C4-2B (cell line): ENCODE results near the gene SPRTN.

ENCODE experiments used
- H3K27ac ChIP-seq: fragments of 450-650 bp; 2 replicates; pipeline ENCODE4 v1.5.1; 2017
- ZFX ChIP-seq: fragments of 450-650 bp; IDR thresholded peaks from 2 replicates; pipeline ENCODE4 v1.6.1; 2017
- TF ChIP-seq, protein P1 (sequence below): fragments of 450-650 bp; conservative IDR thresholded peaks from 2 replicates; pipeline ENCODE4 v1.5.1; 2017; ENCODE audit warnings: mild to moderate bottlenecking

The SPRTN gene, protein sequence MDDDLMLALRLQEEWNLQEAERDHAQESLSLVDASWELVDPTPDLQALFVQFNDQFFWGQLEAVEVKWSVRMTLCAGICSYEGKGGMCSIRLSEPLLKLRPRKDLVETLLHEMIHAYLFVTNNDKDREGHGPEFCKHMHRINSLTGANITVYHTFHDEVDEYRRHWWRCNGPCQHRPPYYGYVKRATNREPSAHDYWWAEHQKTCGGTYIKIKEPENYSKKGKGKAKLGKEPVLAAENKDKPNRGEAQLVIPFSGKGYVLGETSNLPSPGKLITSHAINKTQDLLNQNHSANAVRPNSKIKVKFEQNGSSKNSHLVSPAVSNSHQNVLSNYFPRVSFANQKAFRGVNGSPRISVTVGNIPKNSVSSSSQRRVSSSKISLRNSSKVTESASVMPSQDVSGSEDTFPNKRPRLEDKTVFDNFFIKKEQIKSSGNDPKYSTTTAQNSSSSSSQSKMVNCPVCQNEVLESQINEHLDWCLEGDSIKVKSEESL

DNA sequence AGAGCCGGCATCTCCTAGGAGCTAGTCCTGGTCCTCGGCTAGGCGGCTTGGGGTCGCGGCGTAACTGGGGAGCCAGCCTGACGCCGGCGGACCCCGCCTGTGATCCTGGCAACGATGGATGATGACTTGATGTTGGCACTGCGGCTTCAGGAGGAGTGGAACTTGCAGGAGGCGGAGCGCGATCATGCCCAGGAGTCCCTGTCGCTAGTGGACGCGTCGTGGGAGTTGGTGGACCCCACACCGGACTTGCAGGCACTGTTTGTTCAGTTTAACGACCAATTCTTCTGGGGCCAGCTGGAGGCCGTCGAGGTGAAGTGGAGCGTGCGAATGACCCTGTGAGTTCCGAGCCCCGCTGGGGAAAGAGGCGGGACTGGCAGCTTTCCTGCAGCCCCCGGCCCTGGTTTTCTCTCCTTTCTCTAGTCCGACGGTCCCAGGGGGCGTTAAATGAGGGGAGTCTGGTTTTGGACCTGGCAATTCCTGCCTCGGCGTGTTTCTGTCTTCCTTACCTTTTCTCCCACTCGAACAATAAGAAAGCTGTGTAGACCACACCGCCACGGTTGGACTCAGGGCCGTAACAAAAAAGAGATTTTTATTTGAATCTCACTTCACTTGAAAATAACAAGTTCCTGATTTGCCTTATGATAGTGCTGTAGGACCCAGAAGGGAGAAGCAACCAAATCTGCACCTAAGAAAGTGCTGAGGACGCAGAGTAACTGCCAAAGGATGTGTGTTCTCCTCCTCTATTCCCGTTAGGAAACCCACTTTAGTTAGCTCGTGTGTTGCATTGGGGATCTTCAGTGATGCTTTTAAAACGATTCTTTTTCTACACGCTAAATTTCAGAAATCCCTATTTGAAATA lies at the start of gene SPRTN:
Gene SPRTN (plus strand): TSS at position 24 of the 859 bp plus-strand sequence. CDS start 91 bp downstream, at position 115.
- no peak for TF ChIP-seq ZFX
- TF ChIP-seq, protein P1, sequence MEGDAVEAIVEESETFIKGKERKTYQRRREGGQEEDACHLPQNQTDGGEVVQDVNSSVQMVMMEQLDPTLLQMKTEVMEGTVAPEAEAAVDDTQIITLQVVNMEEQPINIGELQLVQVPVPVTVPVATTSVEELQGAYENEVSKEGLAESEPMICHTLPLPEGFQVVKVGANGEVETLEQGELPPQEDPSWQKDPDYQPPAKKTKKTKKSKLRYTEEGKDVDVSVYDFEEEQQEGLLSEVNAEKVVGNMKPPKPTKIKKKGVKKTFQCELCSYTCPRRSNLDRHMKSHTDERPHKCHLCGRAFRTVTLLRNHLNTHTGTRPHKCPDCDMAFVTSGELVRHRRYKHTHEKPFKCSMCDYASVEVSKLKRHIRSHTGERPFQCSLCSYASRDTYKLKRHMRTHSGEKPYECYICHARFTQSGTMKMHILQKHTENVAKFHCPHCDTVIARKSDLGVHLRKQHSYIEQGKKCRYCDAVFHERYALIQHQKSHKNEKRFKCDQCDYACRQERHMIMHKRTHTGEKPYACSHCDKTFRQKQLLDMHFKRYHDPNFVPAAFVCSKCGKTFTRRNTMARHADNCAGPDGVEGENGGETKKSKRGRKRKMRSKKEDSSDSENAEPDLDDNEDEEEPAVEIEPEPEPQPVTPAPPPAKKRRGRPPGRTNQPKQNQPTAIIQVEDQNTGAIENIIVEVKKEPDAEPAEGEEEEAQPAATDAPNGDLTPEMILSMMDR = no peak
- H3K27ac ChIP-seq = peak within 1 kb of the TSS; percentile 95

DNA sequence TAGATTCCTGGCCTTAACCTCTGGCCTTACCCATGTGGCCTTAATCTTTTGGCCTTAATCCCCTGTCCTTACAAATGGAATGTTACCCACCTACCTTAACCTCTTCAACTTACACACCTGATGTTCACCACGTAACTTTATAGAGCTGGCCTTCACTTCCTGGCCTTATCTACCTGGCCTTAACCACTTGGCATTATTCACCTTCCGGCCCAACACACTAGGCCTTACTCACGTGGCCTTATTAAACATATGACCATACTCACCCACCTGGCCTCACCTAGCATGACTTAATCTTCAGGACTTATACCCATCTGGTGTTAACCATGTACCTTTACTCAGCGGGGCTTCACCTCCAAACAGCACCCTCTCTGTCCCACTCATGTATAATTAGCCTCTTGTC lies 42.2 kb upstream of the SPRTN start:
- TF ChIP-seq, protein P1 = no peak
- TF ChIP-seq ZFX = no peak
- no peak overlapping the region for H3K27ac ChIP-seq

DNA sequence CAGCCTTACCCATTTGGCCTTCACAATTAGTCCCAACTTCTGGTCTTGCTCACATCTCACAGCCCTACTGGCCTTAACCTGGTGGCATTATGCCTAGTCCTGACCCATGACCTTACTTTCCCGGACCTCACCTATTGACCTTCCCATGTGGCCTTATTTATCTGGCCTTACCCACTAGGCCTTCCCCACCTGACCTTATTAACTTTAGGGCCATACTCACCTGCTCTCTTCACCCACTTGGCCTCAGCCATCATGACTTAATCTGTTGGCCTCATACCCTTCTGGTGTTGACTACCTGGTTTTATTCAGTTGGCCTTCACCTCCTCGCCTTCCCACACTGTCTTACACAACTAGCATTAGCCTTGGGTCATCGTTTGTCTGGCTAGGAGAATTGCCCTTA lies 36.1 kb upstream of the SPRTN start:
- no peak for TF ChIP-seq ZFX
- TF ChIP-seq, protein P1 = no peak
- H3K27ac ChIP-seq = no peak overlapping the region

DNA sequence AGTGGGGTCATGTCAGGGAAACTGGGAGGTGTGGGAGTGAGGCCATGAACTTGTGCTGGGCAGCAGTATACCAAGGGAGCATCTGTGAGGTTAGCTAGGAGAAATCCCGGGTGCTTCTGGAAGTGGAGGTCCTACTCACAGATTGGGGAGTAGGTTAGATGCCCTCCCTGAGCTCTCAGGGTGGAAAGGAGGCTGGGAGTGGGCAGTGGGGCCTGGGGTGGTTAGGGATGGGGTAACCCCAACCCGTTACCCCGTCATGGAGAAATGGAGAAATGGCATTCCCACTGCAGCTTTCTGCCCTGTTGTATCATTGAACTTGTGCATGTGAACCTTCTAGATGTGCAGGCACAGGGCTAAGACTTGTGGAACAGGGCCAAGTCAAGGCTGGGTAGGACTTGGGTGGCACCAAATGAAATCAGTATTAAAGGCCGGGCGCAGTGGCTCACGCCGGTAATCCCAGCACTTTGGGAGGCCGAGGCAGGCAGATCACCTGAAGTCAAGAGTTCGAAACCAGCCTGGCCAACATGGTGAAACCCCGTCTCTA lies 27.6 kb upstream of the SPRTN start:
- no peak for TF ChIP-seq ZFX
- TF ChIP-seq, protein P1 = no peak
- H3K27ac ChIP-seq = no peak overlapping the region

DNA sequence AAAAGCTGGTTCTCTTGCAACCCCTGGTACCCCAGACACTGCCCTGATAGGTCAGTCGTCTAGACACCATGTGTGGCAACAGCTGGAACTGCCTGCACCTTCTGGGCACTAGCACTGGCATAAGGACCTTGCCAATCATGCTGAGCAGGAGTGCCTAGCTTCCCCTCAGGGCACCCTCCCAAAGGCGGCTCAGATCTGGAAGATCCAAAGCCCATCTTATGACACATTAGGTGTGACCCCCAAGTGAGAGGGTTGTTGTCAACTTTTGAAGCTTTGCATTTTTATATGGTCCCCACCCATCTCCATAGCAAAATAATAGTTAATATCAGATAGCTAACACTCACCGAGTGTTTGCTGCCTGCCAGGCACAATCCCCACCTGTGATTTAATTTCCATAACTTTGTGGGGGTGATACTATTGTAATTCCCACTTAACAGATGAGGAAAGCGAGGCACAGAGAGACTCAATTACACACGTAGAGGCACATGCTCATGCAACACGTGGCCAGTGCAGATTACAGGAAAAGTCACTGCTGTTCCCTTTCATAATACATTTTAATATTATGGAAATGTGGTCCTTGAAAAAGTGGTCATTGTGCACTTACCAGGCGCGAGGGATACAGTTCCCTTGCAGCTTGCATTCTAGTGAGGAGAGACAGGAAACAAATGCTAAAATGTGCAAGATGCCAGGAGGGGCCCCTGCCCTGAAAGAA lies 26.2 kb upstream of the SPRTN start:
- no peak for TF ChIP-seq ZFX
- TF ChIP-seq, protein P1 = no peak
- no peak overlapping the region for H3K27ac ChIP-seq

DNA sequence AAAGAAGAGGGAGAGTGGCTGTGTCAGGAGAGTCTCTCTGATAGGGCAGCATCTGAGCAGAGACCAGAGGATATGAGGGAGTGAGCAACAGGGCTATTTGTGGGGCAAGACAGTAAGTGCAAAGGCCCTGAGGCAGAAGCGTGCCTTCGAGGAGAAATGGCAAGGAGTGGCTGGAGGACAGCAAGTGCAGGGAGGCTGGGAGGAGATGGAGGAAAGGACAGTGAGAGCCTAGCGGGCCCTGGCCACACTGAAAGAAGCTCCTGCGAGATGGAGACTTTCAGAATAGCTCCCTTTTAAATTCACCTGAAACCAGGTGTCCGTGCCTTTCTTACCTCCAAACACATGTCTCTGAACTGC lies 25.7 kb upstream of the SPRTN start:
- TF ChIP-seq ZFX = no peak
- TF ChIP-seq, protein P1 = no peak
- H3K27ac ChIP-seq = no peak overlapping the region
